ENCODE data around the gene MPPED2. TPM values are rescaled to one million over a fixed set of nuclear protein-coding genes. Genes with fewer than 3 reads are reported as not detected.
A peak's percentile ranks its signal among the peaks of the same experiment; 100 is the strongest.
"Not testable (repeated sequence)": the region's sequence is repeated elsewhere in the genome, so short reads cannot be mapped to it uniquely, and the experiment has no call there.

Gene MPPED2
- total and polyA plus RNA-seq, 9 donors = 4.0 to 16.8 (median 7.5) TPM

DNA sequence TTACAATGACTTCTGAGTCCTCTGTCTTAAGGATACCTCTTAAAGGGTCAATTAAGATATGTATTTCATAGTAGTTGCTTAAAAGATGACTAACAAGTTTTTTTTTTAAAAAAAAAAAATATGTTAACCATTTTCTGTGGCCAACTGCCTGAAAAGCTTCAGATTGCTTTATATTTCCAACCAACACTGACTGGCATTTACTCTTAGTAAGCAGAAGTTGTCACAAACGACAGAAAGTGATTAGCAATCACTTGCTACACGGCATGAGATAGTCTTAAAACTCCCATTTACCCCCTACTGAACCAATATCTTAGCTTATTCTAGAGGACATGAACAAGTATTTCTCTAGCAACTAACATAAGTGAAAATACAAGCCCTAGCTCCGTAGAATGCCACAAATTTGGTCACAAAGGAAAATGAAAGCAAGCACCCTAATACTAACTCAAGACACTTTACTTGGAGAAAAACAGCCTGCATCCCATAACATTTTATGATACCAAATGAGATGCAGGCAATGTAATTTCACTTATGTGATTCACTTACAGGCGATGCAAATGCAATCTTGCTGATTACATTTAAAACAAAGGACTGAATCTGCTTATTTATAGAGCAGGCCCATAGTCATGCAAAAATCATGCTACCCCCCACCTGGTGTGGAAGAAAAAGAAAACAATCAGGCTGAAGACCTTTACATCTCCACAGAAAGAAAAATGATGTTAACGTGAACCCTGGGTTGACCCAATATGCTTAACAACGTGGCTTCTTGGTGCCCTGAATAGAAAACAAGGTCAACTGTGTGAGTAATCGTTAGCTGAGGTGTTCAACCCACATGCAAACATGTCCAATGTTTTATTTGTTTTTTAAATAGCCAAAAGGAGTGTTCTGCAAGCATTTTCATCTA is 25.7 kb downstream of the MPPED2 start:
- Histone ChIP-seq H3K4me1 (ENCODE audit: control insufficient read depth, insufficient read depth, low read length) (no peaks in the 10 kb centered on the region), H3K4me3 (ENCODE audit: low read length) (no peak overlapping the region), H3K27me3 (ENCODE audit: control insufficient read depth, insufficient read depth, low read length) (no peaks in the 10 kb centered on the region), H3K27ac (ENCODE audit: low read length) (no peak overlapping the region), H3K36me3 (ENCODE audit: control insufficient read depth, insufficient read depth, low read length) (no peaks in the 10 kb centered on the region), H3K9me3 (replicated peaks; ENCODE audit: control insufficient read depth, low read depth, low read length) (no peaks in the 10 kb centered on the region)
- no peak for DNase-seq
- 20% methylated on average over 1 of the region's 7 CpGs for WGBS (ENCODE audit: insufficient coverage)

DNA sequence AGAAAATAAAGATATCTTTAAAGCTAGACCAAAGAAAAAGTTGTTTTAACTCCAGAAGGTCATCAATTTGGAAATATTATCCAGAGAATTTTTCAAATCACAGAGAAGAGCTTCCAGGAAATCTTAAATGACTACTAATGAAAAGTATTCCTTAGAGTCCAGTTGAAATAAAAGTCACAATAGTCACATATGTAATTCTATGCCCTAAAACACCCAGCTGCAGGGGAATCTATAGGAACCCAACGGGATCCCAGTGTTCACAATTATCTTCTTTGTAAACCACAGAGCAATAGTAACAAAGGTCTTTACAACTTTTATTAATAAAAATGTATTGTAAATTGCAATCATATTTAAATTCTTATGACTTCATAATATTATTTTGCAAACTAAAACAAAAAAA is 27.1 kb downstream of the MPPED2 start:
- H3K36me3 ChIP-seq (ENCODE audit: control insufficient read depth, insufficient read depth, low read length) = no peaks in the 10 kb centered on the region
- H3K27me3 ChIP-seq (ENCODE audit: control insufficient read depth, insufficient read depth, low read length) = no peaks in the 10 kb centered on the region
- H3K27ac ChIP-seq (ENCODE audit: low read length) = no peak overlapping the region
- no CpG with 5 or more reads among the region's 1 CpG for WGBS (ENCODE audit: insufficient coverage)
- H3K9me3 ChIP-seq (replicated peaks; ENCODE audit: control insufficient read depth, low read depth, low read length) = no peaks in the 10 kb centered on the region
- no peak for DNase-seq
- no peak overlapping the region for H3K4me3 ChIP-seq (ENCODE audit: low read length)
- no peaks in the 10 kb centered on the region for H3K4me1 ChIP-seq (ENCODE audit: control insufficient read depth, insufficient read depth, low read length)

DNA sequence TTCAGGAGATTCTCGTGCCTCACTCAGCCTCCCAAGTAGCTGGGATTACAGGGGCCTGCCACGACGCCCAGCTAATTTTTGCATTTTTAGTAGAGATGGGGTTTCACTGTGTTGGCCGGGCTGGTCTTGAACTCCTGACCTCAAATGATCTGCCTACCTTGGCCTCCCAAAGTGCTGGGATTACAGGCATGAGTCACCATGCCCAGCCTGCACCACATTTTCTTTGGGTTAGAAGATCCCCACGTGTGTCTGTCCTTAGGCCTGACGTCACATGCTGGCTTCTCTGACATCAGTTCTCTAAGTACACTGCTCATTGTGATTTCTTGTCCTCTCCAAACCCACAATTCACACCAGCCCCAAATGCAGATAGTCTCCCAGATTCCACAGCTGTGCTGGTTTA is 31.6 kb downstream of the MPPED2 start:
- 70% methylated on average over 2 of the region's 6 CpGs for WGBS (ENCODE audit: insufficient coverage)
- H3K27me3 ChIP-seq (ENCODE audit: control insufficient read depth, insufficient read depth, low read length); H3K27ac ChIP-seq (ENCODE audit: low read length); H3K9me3 ChIP-seq (replicated peaks; ENCODE audit: control insufficient read depth, low read depth, low read length); H3K36me3 ChIP-seq (ENCODE audit: control insufficient read depth, insufficient read depth, low read length); H3K4me1 ChIP-seq (ENCODE audit: control insufficient read depth, insufficient read depth, low read length); H3K4me3 ChIP-seq (ENCODE audit: low read length); DNase-seq: not testable (repeated sequence)

DNA sequence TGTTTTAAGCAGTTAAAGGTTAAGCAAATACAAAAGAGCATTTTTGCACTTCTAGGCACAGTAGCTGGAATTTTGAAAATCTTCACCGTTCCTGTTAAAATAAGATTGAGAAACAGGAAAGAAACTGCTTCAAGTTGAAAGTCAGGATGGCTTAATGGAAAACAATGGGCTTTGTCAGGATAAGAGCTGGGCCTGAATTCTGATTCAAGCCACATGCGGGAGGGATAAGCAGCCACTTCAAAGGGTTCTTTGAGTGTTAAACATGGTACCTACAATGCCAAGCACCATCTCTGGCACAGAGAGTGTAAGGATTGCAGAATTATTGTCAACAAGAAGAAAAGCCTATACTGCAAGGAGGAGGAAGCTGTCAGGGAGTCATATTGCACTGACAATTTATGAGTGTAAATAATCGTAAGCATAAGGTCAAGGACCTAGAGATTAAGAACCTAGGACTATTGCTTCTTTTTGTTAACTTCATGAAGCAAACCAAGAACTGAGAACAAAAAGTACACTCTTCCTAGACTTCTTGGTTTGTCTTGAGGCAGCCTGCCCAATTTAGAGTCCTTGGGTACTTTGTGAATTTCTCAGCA is 32.5 kb downstream of the MPPED2 start:
- peaks cover 4% of the 10 kb centered on the region for H3K4me1 ChIP-seq (ENCODE audit: control insufficient read depth, insufficient read depth, low read length)
- WGBS (ENCODE audit: insufficient coverage) = 100% methylated on average over 1 of the region's 3 CpGs
- H3K27ac ChIP-seq (ENCODE audit: low read length) = no peak overlapping the region
- no peaks in the 10 kb centered on the region for H3K9me3 ChIP-seq (replicated peaks; ENCODE audit: control insufficient read depth, low read depth, low read length)
- DNase-seq = no peak
- no peaks in the 10 kb centered on the region for H3K36me3 ChIP-seq (ENCODE audit: control insufficient read depth, insufficient read depth, low read length)
- H3K4me3 ChIP-seq (ENCODE audit: low read length) = no peak overlapping the region
- H3K27me3 ChIP-seq (ENCODE audit: control insufficient read depth, insufficient read depth, low read length) = no peaks in the 10 kb centered on the region

- no peak overlapping the region for H3K27ac ChIP-seq (ENCODE audit: low read length)
- H3K9me3 ChIP-seq (replicated peaks; ENCODE audit: control insufficient read depth, low read depth, low read length) = no peaks in the 10 kb centered on the region
- DNase-seq = no peak
- H3K4me3 ChIP-seq (ENCODE audit: low read length) = no peak overlapping the region
- 85% methylated on average over 3 of the region's 5 CpGs for WGBS (ENCODE audit: insufficient coverage)
- no peaks in the 10 kb centered on the region for H3K27me3 ChIP-seq (ENCODE audit: control insufficient read depth, insufficient read depth, low read length)
- peaks cover 4% of the 10 kb centered on the region for H3K4me1 ChIP-seq (ENCODE audit: control insufficient read depth, insufficient read depth, low read length)
- no peaks in the 10 kb centered on the region for H3K36me3 ChIP-seq (ENCODE audit: control insufficient read depth, insufficient read depth, low read length)
Measured at GRCh38 chr11:30552839-30553238, 33.3 kb downstream of the MPPED2 start.

DNA sequence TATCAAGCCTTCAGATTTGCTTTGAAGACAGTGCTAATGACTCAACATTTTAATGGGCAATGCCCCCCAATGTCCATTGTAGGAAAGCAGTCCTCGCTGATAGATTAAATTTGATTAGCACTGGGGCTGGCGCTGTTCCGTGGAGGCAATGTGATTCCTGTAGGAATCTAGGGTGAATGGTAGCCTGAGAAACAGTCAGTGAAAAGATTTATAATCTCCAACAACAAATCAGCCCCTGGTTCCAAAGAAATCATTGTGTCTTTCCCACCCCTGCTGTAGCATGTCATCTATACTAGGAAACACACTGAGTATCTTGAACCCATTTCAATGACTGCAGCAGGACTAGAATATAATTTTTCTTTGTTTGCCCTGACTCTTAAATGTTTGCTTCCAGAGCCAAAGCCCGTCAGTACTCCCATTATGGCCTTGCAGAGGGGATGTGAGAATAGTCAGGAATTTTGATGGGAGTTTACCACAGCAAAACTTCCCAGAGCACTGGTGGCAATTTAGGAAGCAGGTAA is 36.1 kb downstream of the MPPED2 start:
- no peaks in the 10 kb centered on the region for H3K27me3 ChIP-seq (ENCODE audit: control insufficient read depth, insufficient read depth, low read length)
- no peaks in the 10 kb centered on the region for H3K9me3 ChIP-seq (replicated peaks; ENCODE audit: control insufficient read depth, low read depth, low read length)
- no CpG with 5 or more reads among the region's 4 CpGs for WGBS (ENCODE audit: insufficient coverage)
- H3K36me3 ChIP-seq (ENCODE audit: control insufficient read depth, insufficient read depth, low read length) = no peaks in the 10 kb centered on the region
- no peak for DNase-seq
- H3K4me3 ChIP-seq (ENCODE audit: low read length) = no peak overlapping the region
- peaks cover 4% of the 10 kb centered on the region for H3K4me1 ChIP-seq (ENCODE audit: control insufficient read depth, insufficient read depth, low read length)
- no peak overlapping the region for H3K27ac ChIP-seq (ENCODE audit: low read length)

DNA sequence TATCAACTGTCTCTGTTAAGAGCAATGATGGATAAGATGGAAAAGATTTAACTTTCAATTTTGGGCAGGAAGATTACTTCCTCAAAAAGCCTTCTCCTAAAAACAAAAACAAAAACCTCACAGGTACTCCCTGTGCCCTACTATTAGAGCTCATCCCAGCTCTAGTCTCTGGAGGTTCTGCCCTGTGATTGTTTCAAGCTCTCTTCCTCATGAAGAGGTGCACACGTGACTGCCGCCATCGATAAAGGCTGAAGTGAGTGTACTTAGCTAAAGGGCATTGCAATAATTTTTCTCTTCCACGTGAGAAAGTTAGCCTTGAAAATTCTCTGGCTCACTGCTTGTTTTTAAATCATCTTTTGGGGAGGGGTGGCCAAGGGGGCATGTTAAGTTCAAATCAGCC is 36.6 kb downstream of the MPPED2 start:
- no peaks in the 10 kb centered on the region for H3K9me3 ChIP-seq (replicated peaks; ENCODE audit: control insufficient read depth, low read depth, low read length)
- no peak for DNase-seq
- H3K36me3 ChIP-seq (ENCODE audit: control insufficient read depth, insufficient read depth, low read length) = no peaks in the 10 kb centered on the region
- H3K4me3 ChIP-seq (ENCODE audit: low read length) = no peak overlapping the region
- H3K4me1 ChIP-seq (ENCODE audit: control insufficient read depth, insufficient read depth, low read length) = peaks cover 4% of the 10 kb centered on the region
- WGBS (ENCODE audit: insufficient coverage) = no CpG with 5 or more reads among the region's 4 CpGs
- H3K27ac ChIP-seq (ENCODE audit: low read length) = no peak overlapping the region
- H3K27me3 ChIP-seq (ENCODE audit: control insufficient read depth, insufficient read depth, low read length) = no peaks in the 10 kb centered on the region

- DNase-seq = no peak
- WGBS (ENCODE audit: insufficient coverage) = no CpG with 5 or more reads among the region's 1 CpG
- no peaks in the 10 kb centered on the region for H3K36me3 ChIP-seq (ENCODE audit: control insufficient read depth, insufficient read depth, low read length)
Measured at GRCh38 chr11:30546334-30546733, 39.8 kb downstream of the MPPED2 start.

GRCh38 chr11:30545507-30545906 is 40.6 kb downstream of the MPPED2 start:
- Histone ChIP-seq H3K27ac (ENCODE audit: low read length) (no peak overlapping the region), H3K36me3 (ENCODE audit: control insufficient read depth, insufficient read depth, low read length) (no peaks in the 10 kb centered on the region), H3K4me1 (ENCODE audit: control insufficient read depth, insufficient read depth, low read length) (peaks cover 3% of the 10 kb centered on the region), H3K27me3 (ENCODE audit: control insufficient read depth, insufficient read depth, low read length) (no peaks in the 10 kb centered on the region), H3K4me3 (ENCODE audit: low read length) (no peak overlapping the region), H3K9me3 (replicated peaks; ENCODE audit: control insufficient read depth, low read depth, low read length) (no peaks in the 10 kb centered on the region)
- no peak for DNase-seq
- 100% methylated on average over 3 of the region's 5 CpGs for WGBS (ENCODE audit: insufficient coverage)

More at GRCh38 chr11:30546334-30546733, 39.8 kb downstream of the MPPED2 start:
- H3K27me3 ChIP-seq (ENCODE audit: control insufficient read depth, insufficient read depth, low read length) = no peaks in the 10 kb centered on the region
- H3K9me3 ChIP-seq (replicated peaks; ENCODE audit: control insufficient read depth, low read depth, low read length) = no peaks in the 10 kb centered on the region
- peaks cover 4% of the 10 kb centered on the region for H3K4me1 ChIP-seq (ENCODE audit: control insufficient read depth, insufficient read depth, low read length)
- H3K27ac ChIP-seq (ENCODE audit: low read length) = no peak overlapping the region
- no peak overlapping the region for H3K4me3 ChIP-seq (ENCODE audit: low read length)

DNA sequence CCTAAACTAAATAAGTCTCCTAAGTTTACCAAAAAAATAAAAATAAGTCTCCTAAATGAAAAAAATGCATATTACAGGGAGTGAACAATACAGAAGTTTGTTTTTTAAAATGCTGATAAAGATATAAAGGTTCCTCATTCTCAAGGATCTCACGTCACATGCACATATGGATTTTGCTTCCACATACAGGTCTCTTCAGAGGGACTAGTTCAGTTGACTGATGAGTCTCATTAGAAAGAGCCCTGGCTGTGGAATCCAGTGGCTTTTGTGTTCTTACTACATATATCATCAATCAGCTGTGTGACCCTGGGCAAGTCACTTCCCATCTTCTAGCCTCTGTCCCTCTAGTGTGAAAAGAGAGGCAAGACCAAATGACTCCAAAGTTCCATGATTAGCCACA is 43.1 kb downstream of the MPPED2 start:
- no peaks in the 10 kb centered on the region for H3K27me3 ChIP-seq (ENCODE audit: control insufficient read depth, insufficient read depth, low read length)
- H3K4me1 ChIP-seq (ENCODE audit: control insufficient read depth, insufficient read depth, low read length) = no peaks in the 10 kb centered on the region
- no CpG with 5 or more reads among the region's 1 CpG for WGBS (ENCODE audit: insufficient coverage)
- peak; percentile 29 for DNase-seq
- H3K9me3 ChIP-seq (replicated peaks; ENCODE audit: control insufficient read depth, low read depth, low read length) = no peaks in the 10 kb centered on the region
- H3K4me3 ChIP-seq (ENCODE audit: low read length) = no peak overlapping the region
- H3K36me3 ChIP-seq (ENCODE audit: control insufficient read depth, insufficient read depth, low read length) = no peaks in the 10 kb centered on the region
- H3K27ac ChIP-seq (ENCODE audit: low read length) = no peak overlapping the region

Data from muscle of leg (tissue), 11 donors.